Measurements from ENCODE around the gene CPNE8.

CPNE8 gene

GRCh38 chr12:38892087-38892786 is 13.2 kb downstream of the CPNE8 start:
- no peaks in the 10 kb centered on the region for H3K36me3 ChIP-seq (ENCODE audit: control insufficient read depth, insufficient read depth, low read length)
- H3K27ac ChIP-seq, result no peak overlapping the region
- no peak overlapping the region for H2AFZ ChIP-seq
- H3K27me3 ChIP-seq (ENCODE audit: control insufficient read depth, insufficient read depth, low read length), result no peaks in the 10 kb centered on the region
- no peaks in the 10 kb centered on the region for H3K4me1 ChIP-seq
- H3K9me3 ChIP-seq (ENCODE audit: control insufficient read depth, low read length), result no peaks in the 10 kb centered on the region
- H3K4me2 ChIP-seq (ENCODE audit: low read length), result no peak overlapping the region
- H3K4me3 ChIP-seq (ENCODE audit: low read depth, low read length), result no peak overlapping the region
- TF ChIP-seq CTCF (IDR thresholded peaks at IDR 0.05), result no peak
- no peak overlapping the region for H3K9ac ChIP-seq
- no peaks in the 10 kb centered on the region for H3K79me2 ChIP-seq

GRCh38 chr12:38890102-38890855 is 15.1 kb downstream of the CPNE8 start:
- H3K4me2 ChIP-seq (ENCODE audit: low read length), result no peak overlapping the region
- no peaks in the 10 kb centered on the region for H3K36me3 ChIP-seq (ENCODE audit: control insufficient read depth, insufficient read depth, low read length)
- H3K4me1 ChIP-seq, result no peaks in the 10 kb centered on the region
- H3K79me2 ChIP-seq, result no peaks in the 10 kb centered on the region
- no peaks in the 10 kb centered on the region for H3K27me3 ChIP-seq (ENCODE audit: control insufficient read depth, insufficient read depth, low read length)
- H3K9ac ChIP-seq, result no peak overlapping the region
- H3K27ac ChIP-seq, result no peak overlapping the region
- H3K9me3 ChIP-seq (ENCODE audit: control insufficient read depth, low read length), result no peaks in the 10 kb centered on the region
- H2AFZ ChIP-seq, result no peak overlapping the region
- no peak for TF ChIP-seq CTCF (IDR thresholded peaks at IDR 0.05)
- H3K4me3 ChIP-seq (ENCODE audit: low read depth, low read length), result no peak overlapping the region

GRCh38 chr12:38889297-38889815 is 16.0 kb downstream of the CPNE8 start:
- Histone ChIP-seq H3K36me3 (ENCODE audit: control insufficient read depth, insufficient read depth, low read length) (no peaks in the 10 kb centered on the region), H3K4me1 (no peaks in the 10 kb centered on the region), H3K79me2 (no peaks in the 10 kb centered on the region), H3K9me3 (ENCODE audit: control insufficient read depth, low read length) (no peaks in the 10 kb centered on the region), H3K9ac (no peak overlapping the region), H3K4me3 (ENCODE audit: low read depth, low read length) (no peak overlapping the region), H3K27ac (no peak overlapping the region), H2AFZ (no peak overlapping the region), H3K27me3 (ENCODE audit: control insufficient read depth, insufficient read depth, low read length) (no peaks in the 10 kb centered on the region), H3K4me2 (ENCODE audit: low read length) (no peak overlapping the region)
- no peak for TF ChIP-seq CTCF (IDR thresholded peaks at IDR 0.05)

- no peaks in the 10 kb centered on the region for H3K36me3 ChIP-seq (ENCODE audit: control insufficient read depth, insufficient read depth, low read length)
- no peaks in the 10 kb centered on the region for H3K79me2 ChIP-seq
- no peak overlapping the region for H3K4me2 ChIP-seq (ENCODE audit: low read length)
- no peaks in the 10 kb centered on the region for H3K9me3 ChIP-seq (ENCODE audit: control insufficient read depth, low read length)
- no peak overlapping the region for H3K9ac ChIP-seq
- H3K4me3 ChIP-seq (ENCODE audit: low read depth, low read length), result no peak overlapping the region
- no peak for TF ChIP-seq CTCF (IDR thresholded peaks at IDR 0.05)
- H3K27me3 ChIP-seq (ENCODE audit: control insufficient read depth, insufficient read depth, low read length), result no peaks in the 10 kb centered on the region
- H3K27ac ChIP-seq, result no peak overlapping the region
- no peak overlapping the region for H2AFZ ChIP-seq
- H3K4me1 ChIP-seq, result no peaks in the 10 kb centered on the region
These were observed 17.6 kb downstream of the CPNE8 start for GRCh38 chr12:38887770-38888169.

All from parathyroid adenoma (tissue), 2 donors.